ENCODE data around the gene CCL19.
"Not testable (repeated sequence)": the region's sequence is repeated elsewhere in the genome, so short reads cannot be mapped to it uniquely, and the experiment has no call there.

CCL19 gene

GRCh38 chr9:34690983-34691935 lies at the start of gene CCL19:
Gene CCL19 (minus strand): TSS chr9:34691276. CDS start chr9:34691139, 137 bp downstream.
- H3K4me3 ChIP-seq, result no peak within 1 kb of the TSS
- no peaks in the 10 kb centered on the region for H3K27me3 ChIP-seq
- H3K27ac ChIP-seq, result no peak within 1 kb of the TSS
- H3K9me3 ChIP-seq, result no peaks in the 10 kb centered on the region
- TF ChIP-seq, protein P1, sequence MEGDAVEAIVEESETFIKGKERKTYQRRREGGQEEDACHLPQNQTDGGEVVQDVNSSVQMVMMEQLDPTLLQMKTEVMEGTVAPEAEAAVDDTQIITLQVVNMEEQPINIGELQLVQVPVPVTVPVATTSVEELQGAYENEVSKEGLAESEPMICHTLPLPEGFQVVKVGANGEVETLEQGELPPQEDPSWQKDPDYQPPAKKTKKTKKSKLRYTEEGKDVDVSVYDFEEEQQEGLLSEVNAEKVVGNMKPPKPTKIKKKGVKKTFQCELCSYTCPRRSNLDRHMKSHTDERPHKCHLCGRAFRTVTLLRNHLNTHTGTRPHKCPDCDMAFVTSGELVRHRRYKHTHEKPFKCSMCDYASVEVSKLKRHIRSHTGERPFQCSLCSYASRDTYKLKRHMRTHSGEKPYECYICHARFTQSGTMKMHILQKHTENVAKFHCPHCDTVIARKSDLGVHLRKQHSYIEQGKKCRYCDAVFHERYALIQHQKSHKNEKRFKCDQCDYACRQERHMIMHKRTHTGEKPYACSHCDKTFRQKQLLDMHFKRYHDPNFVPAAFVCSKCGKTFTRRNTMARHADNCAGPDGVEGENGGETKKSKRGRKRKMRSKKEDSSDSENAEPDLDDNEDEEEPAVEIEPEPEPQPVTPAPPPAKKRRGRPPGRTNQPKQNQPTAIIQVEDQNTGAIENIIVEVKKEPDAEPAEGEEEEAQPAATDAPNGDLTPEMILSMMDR (IDR thresholded peaks at IDR 0.05), result no peak
- intact Hi-C loops (cut with DNase I; ENCODE audit: low total_unique reads), result no loop called here
- peaks cover 0 to 46% (median 25%) of the 10 kb centered on the region in 4 donors for H3K4me1 ChIP-seq
- DNase-seq, result no peak
- no peaks in the 10 kb centered on the region for H3K36me3 ChIP-seq

DNA sequence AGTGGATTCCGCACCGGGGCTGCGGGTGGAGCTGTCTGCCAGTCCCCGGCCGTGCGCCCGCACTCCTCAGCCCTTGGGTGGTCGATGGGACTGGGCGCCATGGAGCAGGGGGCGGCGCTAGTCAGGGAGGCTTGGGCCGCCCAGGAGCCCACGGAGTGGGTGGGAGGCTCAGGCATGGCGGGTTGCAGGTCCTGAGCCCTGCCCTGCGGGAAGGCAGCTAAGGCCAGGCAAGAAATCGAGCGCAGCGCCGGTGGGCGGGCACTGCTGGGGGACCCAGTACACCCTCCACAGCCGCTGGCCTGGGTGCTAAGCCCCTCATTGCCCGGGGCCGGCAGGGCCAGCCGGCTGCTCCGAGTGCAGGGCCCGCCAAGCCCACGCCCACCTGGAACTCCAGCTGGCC lies 49.1 kb upstream of the CCL19 start:
- H3K9me3 ChIP-seq; H3K27me3 ChIP-seq; intact Hi-C loops (cut with DNase I; ENCODE audit: low total_unique reads); H3K4me1 ChIP-seq; H3K4me3 ChIP-seq; H3K36me3 ChIP-seq; DNase-seq; H3K27ac ChIP-seq: not testable (repeated sequence)

GRCh38 chr9:34737677-34738260 lies 46.7 kb upstream of the CCL19 start:
- TF ChIP-seq, protein P1 (IDR thresholded peaks at IDR 0.05), result no peak
- H3K27ac ChIP-seq, result no peak overlapping the region
- H3K36me3 ChIP-seq, result no peaks in the 10 kb centered on the region
- no peaks in the 10 kb centered on the region for H3K9me3 ChIP-seq
- intact Hi-C loops (cut with DNase I; ENCODE audit: low total_unique reads), result no loop called here
- H3K27me3 ChIP-seq, result no peaks in the 10 kb centered on the region
- no peak for DNase-seq
- no peak overlapping the region for H3K4me3 ChIP-seq
- H3K4me1 ChIP-seq, result no peaks in the 10 kb centered on the region

DNA sequence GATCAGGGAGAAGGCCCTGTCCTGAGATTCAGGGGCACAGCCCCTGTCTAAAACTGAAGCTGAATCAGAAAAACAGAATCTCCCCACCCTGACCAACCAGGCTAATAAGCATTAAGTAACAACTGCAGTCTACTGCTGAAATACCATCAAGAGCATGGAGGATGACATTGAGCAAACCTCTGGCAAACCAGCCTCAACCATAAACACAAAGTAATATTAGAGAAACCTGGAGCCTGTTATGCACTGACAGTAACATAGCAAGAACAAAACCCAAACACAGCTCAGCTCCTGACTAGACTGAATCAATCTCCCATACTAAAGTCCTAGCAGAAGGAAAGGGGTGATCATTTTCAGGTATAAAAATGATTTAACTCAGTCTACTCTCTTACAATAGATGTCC lies 43.6 kb upstream of the CCL19 start:
- TF ChIP-seq, protein P1 (IDR thresholded peaks at IDR 0.05), result no peak
- Histone ChIP-seq H3K4me1 (no peaks in the 10 kb centered on the region), H3K27me3 (no peaks in the 10 kb centered on the region), H3K27ac (no peak overlapping the region), H3K4me3 (no peak overlapping the region), H3K36me3 (no peaks in the 10 kb centered on the region), H3K9me3 (no peaks in the 10 kb centered on the region)
- intact Hi-C loops (cut with DNase I; ENCODE audit: low total_unique reads), result no loop called here
- no peak for DNase-seq

DNA sequence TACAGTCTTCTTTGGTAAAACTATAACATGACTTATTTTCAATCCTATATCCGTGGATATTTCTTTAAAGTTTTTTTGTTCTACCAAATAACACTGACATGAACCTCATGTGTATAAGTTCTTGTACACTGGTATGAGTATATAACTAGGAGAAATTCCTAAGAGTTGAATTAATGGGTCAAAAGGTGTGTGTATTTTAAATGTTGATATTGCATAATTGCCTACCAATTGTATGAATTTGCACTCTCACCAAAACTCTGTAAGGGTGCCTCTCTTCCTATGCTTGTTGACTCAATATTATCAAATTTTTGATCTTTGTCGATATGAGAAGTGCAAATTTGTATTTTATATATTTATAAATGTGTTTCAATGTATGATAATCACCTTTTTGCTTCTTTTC lies 41.8 kb upstream of the CCL19 start:
- Histone ChIP-seq H3K4me1 (no peaks in the 10 kb centered on the region), H3K4me3 (no peak overlapping the region), H3K36me3 (no peaks in the 10 kb centered on the region), H3K27me3 (no peaks in the 10 kb centered on the region), H3K27ac (no peak overlapping the region), H3K9me3 (no peaks in the 10 kb centered on the region)
- intact Hi-C loops (cut with DNase I; ENCODE audit: low total_unique reads), result no loop called here
- TF ChIP-seq, protein P1 (IDR thresholded peaks at IDR 0.05), result no peak
- no peak for DNase-seq

- DNase-seq, result no peak
These were observed 41.4 kb upstream of the CCL19 start for GRCh38 chr9:34732478-34732877.

More at GRCh38 chr9:34732478-34732877, 41.4 kb upstream of the CCL19 start:
- H3K27ac ChIP-seq, result no peak overlapping the region
- H3K36me3 ChIP-seq, result no peaks in the 10 kb centered on the region
- no peak overlapping the region for H3K4me3 ChIP-seq
- no peaks in the 10 kb centered on the region for H3K9me3 ChIP-seq
- H3K4me1 ChIP-seq, result no peaks in the 10 kb centered on the region
- intact Hi-C loops (cut with DNase I; ENCODE audit: low total_unique reads), result no loop called here
- TF ChIP-seq, protein P1 (IDR thresholded peaks at IDR 0.05), result no peak
- no peaks in the 10 kb centered on the region for H3K27me3 ChIP-seq
